HepG2 (cell line): Measurements from ENCODE around the gene GPS2. TPM values are rescaled to one million over a fixed set of nuclear protein-coding genes. Genes with fewer than 3 reads are reported as not detected.

Source experiments
- ADNP ChIP-seq: sonication (generic); formaldehyde crosslinking; IDR thresholded peaks from 2 replicates; pipeline ENCODE4 v1.4.0; 2020; ENCODE audit warnings: missing genetic modification reagents
- AFF4 ChIP-seq: sonication (generic); formaldehyde crosslinking; IDR thresholded peaks from 2 replicates; pipeline ENCODE4 v1.4.0; 2020; ENCODE audit warnings: missing genetic modification reagents
- BCLAF1 ChIP-seq: fragments of 450-650 bp; IDR thresholded peaks from 2 replicates; pipeline ENCODE4 v1.6.1; 2017; ENCODE audit warnings: mild to moderate bottlenecking
- E2F2 ChIP-seq: sonication (generic); formaldehyde crosslinking; IDR thresholded peaks from 2 replicates; pipeline ENCODE4 v1.4.0; 2020; ENCODE audit warnings: missing genetic modification reagents, borderline replicate concordance
- HOXA3 ChIP-seq: sonication (generic); formaldehyde crosslinking; IDR thresholded peaks from 2 replicates; pipeline ENCODE4 v1.5.0; 2020; ENCODE audit warnings: missing genetic modification reagents
- KLF11 ChIP-seq: IDR thresholded peaks from 2 replicates; pipeline ENCODE4 v1.6.1; 2016; ENCODE audit warnings: missing compliant biosample characterization
- MAF1 ChIP-seq: sonication (generic); formaldehyde crosslinking; IDR thresholded peaks from 2 replicates; pipeline ENCODE4 v1.5.0; 2020; ENCODE audit warnings: missing genetic modification reagents, borderline replicate concordance
- SIX4 ChIP-seq: sonication (generic); formaldehyde crosslinking; IDR thresholded peaks from 2 replicates; pipeline ENCODE4 v1.4.0; 2020; ENCODE audit warnings: missing genetic modification reagents
- STAT5B ChIP-seq: sonication (generic); formaldehyde crosslinking; IDR thresholded peaks from 2 replicates; pipeline ENCODE4 v1.4.0; 2020; ENCODE audit warnings: missing genetic modification reagents
- TAF1 ChIP-seq: sonication (generic); formaldehyde crosslinking; IDR thresholded peaks from 2 replicates; pipeline ENCODE4 v1.4.0; 2020; ENCODE audit warnings: missing genetic modification reagents
- TARDBP ChIP-seq: sonication (generic); formaldehyde crosslinking; IDR thresholded peaks from 2 replicates; pipeline ENCODE4 v1.8.0; 2022; ENCODE audit warnings: mild to moderate bottlenecking, missing genetic modification reagents
- THRA ChIP-seq: sonication (generic); formaldehyde crosslinking; IDR thresholded peaks from 2 replicates; pipeline ENCODE4 v1.4.0; 2020; ENCODE audit warnings: missing genetic modification reagents, borderline replicate concordance
- TOE1 ChIP-seq: sonication (generic); formaldehyde crosslinking; IDR thresholded peaks from 2 replicates; pipeline ENCODE4 v1.4.0; 2020; ENCODE audit warnings: mild to moderate bottlenecking, missing genetic modification reagents
- ZNF138 ChIP-seq: sonication (generic); formaldehyde crosslinking; IDR thresholded peaks from 2 replicates; pipeline ENCODE4 v1.5.0; 2020; ENCODE audit warnings: mild to moderate bottlenecking, low read depth, missing genetic modification reagents
- ZNF30 ChIP-seq: sonication (generic); formaldehyde crosslinking; IDR thresholded peaks from 2 replicates; pipeline ENCODE4 v1.5.0; 2020; ENCODE audit warnings: mild to moderate bottlenecking, missing genetic modification reagents
- ZNF484 ChIP-seq: sonication (generic); formaldehyde crosslinking; IDR thresholded peaks from 2 replicates; pipeline ENCODE4 v1.5.1; 2020; ENCODE audit warnings: mild to moderate bottlenecking, low read depth, missing genetic modification reagents, borderline replicate concordance
- ZNF574 ChIP-seq: sonication (generic); formaldehyde crosslinking; IDR thresholded peaks from 2 replicates; pipeline ENCODE4 v1.4.0; 2020; ENCODE audit warnings: missing genetic modification reagents
- polyA plus RNA-seq, 8 experiments: library from polyadenylated mRNA; depleted of rRNA in 3 of 8; stranded (reverse) in 7 of 8; unstranded in 1 of 8; fragments of >200 nt; fragmentation: Illumina TruSeq in 4 of 8; extraction: Trizol in 4 of 8; gene quantifications; 2 replicates each; pipeline versions ENCODE4 v1.2.1 to v1.2.3, GENCODE V29; 2011 to 2016; ENCODE audit warnings: low read depth in 4 of 8, missing spikeins in 1 of 8, mixed read lengths in 1 of 8; ENCODE audit not compliant: insufficient read depth in 1 of 8
- total RNA-seq, 5 experiments: library from RNA; depleted of rRNA; stranded (reverse); fragments of >200 nt; fragmentation: Illumina TruSeq; extraction: Trizol; gene quantifications; 2 replicates each; pipeline ENCODE4 v1.2.3, GENCODE V29; 2016; ENCODE audit warnings: low read depth in 1 of 5

Gene GPS2
- total and polyA plus RNA-seq, 2 of the 13 experiments (the other 11 are each of a cell fraction or from before 2014, with no cell fraction given), result 58.0 to 59.4 TPM

- TF ChIP-seq ZNF484 (CRISPR knock-in tag), result no peak
- 0 out of 2 replicates have a peak, but pooled peaks have one; percentile 59 for TF ChIP-seq TARDBP (CRISPR knock-in tag)
- no peak for TF ChIP-seq E2F2 (CRISPR knock-in tag)
- no peak for TF ChIP-seq ADNP (CRISPR knock-in tag)
- no peak for TF ChIP-seq ZNF30 (CRISPR knock-in tag)
- peak; percentile 59; the same call in 1 of the 2 replicates for TF ChIP-seq KLF11
- TF ChIP-seq ZNF138, result no peak
- TF ChIP-seq AFF4, result no peak
- no peak for TF ChIP-seq MAF1 (CRISPR knock-in tag)
- peak; percentile 79; the same call in 1 of the 2 replicates for TF ChIP-seq HOXA3 (CRISPR knock-in tag)
- TF ChIP-seq STAT5B (CRISPR knock-in tag), result no peak
- peak; percentile 36; the same call in 1 of the 2 replicates for TF ChIP-seq TAF1 (CRISPR knock-in tag)
- 0 out of 2 replicates have a peak, but pooled peaks have one; percentile 15 for TF ChIP-seq TOE1 (CRISPR knock-in tag)
- TF ChIP-seq THRA (CRISPR knock-in tag), result peak; percentile 48; the same call in 1 of the 2 replicates
- peak; percentile 81 for TF ChIP-seq ZNF574
- no peak for TF ChIP-seq SIX4 (CRISPR knock-in tag)
- TF ChIP-seq BCLAF1, result no peak
These were observed 34.6 kb downstream of the GPS2 start (continued) for GRCh38 chr17:7280519-7281073.
